MM.1S (cell line): Measurements from ENCODE around the gene VASH2.

ENCODE experiments used
- CTCF ChIP-seq: fragments of 300-600 bp; sonication (generic); IDR thresholded peaks from 2 replicates; pipeline ENCODE4 v1.5.1; 2016; ENCODE audit warnings: antibody characterized with exemption, low read length, mixed read lengths
- EZH2 ChIP-seq: fragments of 300-600 bp; sonication (generic); optimal IDR thresholded peaks from 2 replicates; pipeline ENCODE3; 2017; ENCODE audit warnings: low read depth, mild to moderate bottlenecking, antibody characterized with exemption, low read length, mixed read lengths
- EZH2phosphoT487 ChIP-seq: fragments of 300-600 bp; sonication (generic); IDR thresholded peaks from 2 replicates; pipeline ENCODE4 v1.6.1; 2018; ENCODE audit warnings: antibody characterized with exemption, low read length

- TF ChIP-seq CTCF, result no peak
- no peak for TF ChIP-seq EZH2phosphoT487
- no peak for TF ChIP-seq EZH2
These were observed 58.2 kb downstream of the VASH2 start for GRCh38 chr1:213008564-213008963.
